LNCAP (cell line): ENCODE data around the gene INTS7.
A peak's percentile ranks its signal among the peaks of the same experiment; 100 is the strongest.

Experiments
- TF ChIP-seq, protein P1 (sequence below): fragments of 450-650 bp; IDR thresholded peaks from 2 replicates; pipeline ENCODE4 v1.5.1; 2017; ENCODE audit warnings: mild to moderate bottlenecking

INTS7 gene

DNA sequence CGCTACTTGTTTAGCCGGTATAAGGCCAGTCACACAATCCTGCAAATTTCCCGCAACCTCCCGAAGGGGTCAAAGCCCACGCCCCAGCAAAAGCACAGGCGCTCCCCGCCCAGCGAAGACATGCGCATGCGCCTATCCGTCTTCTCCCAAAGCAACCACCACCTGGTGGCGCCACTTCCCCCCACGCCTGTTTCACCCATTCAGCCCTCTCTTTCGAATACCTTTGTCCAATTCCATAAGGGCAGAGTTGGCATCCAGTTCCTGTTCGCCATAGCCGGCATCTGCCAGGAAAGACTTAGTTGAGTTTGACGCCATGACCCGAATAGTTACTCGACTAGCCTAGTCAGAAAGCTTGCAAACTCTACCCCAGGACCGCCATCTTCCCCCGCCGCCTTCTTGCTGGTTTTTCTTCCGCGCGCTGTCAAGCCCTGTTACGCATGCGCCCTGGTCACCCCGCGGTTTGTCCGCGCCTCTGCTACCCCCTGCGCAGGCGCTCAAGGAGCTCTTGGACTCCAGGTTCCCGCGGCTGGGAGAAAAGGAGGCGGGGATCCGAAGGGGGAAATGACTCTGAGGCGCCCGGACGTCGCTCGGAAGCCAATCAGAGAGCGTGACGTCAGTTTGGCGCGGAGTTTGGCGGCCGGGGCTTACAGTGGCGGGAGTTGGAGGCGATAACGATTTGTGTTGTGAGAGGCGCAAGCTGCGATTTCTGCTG, at the start of gene INTS7, which contains the start of gene DTL:
INTS7 (minus strand) TSS at position 435 of the 712 bp plus-strand sequence; CDS start at position 315, 120 bp downstream.
DTL (plus strand) TSS at position 626 of the 712 bp plus-strand sequence. CDS start 143 bp downstream, outside the sequence.
- TF ChIP-seq, protein P1, sequence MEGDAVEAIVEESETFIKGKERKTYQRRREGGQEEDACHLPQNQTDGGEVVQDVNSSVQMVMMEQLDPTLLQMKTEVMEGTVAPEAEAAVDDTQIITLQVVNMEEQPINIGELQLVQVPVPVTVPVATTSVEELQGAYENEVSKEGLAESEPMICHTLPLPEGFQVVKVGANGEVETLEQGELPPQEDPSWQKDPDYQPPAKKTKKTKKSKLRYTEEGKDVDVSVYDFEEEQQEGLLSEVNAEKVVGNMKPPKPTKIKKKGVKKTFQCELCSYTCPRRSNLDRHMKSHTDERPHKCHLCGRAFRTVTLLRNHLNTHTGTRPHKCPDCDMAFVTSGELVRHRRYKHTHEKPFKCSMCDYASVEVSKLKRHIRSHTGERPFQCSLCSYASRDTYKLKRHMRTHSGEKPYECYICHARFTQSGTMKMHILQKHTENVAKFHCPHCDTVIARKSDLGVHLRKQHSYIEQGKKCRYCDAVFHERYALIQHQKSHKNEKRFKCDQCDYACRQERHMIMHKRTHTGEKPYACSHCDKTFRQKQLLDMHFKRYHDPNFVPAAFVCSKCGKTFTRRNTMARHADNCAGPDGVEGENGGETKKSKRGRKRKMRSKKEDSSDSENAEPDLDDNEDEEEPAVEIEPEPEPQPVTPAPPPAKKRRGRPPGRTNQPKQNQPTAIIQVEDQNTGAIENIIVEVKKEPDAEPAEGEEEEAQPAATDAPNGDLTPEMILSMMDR = peak; percentile 97

DNA sequence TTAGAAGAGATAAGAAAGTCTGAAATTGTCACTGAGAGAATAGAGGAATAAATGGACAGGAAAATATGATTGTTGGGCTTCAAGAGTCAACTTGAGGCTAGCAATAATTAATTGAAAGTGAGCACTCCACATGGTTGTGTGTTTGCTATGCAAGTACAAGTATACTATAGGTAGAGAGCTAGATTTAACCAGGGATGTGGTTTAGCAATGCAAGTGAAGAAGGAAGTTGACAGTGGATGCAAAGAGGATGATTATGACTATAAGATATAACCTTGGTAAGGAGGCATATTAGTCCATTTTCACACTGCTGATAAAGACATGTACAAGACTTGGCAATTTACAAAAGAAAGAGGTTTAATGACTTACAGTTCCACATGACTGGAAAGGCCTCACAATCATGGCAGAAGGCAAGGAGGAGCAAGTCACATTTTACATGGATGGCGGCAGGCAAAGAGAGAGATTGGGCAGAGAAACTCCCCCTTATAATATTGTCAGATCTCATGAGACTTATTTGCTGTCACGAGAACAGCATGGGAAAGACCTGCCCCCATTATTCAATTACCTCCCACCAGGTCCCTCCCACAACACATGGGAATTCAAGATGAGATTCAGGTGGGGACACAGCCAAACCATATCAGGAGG, 47.5 kb upstream of the INTS7 start:
- TF ChIP-seq, protein P1 = no peak

DNA sequence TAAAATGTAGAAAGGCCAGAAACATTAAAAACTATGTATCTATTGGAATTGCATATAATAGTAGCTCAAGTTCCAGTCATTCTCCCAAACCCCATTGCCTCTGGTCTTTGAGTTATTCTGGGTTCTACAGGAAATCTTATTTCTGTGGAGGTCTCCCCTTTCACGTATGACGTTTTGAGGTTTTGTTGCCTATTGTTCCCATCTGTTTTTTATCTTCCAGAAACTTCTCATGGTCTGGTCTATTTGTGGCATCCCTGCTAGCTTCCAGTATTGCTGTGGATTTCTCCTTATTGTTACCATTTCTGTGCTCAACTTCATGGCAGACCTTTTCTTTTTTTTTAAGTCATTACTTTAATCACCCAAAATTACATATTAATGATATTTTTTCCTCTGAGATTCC, 43.5 kb upstream of the INTS7 start:
- TF ChIP-seq, protein P1 = no peak

- TF ChIP-seq, protein P1 = no peak
Measured at GRCh38 chr1:212077028-212077427, 41.7 kb upstream of the INTS7 start.

GRCh38 chr1:212074856-212075255, 39.5 kb upstream of the INTS7 start:
- TF ChIP-seq, protein P1 = no peak

- TF ChIP-seq, protein P1 = no peak
Measured at GRCh38 chr1:212074313-212074712, 39.0 kb upstream of the INTS7 start.

DNA sequence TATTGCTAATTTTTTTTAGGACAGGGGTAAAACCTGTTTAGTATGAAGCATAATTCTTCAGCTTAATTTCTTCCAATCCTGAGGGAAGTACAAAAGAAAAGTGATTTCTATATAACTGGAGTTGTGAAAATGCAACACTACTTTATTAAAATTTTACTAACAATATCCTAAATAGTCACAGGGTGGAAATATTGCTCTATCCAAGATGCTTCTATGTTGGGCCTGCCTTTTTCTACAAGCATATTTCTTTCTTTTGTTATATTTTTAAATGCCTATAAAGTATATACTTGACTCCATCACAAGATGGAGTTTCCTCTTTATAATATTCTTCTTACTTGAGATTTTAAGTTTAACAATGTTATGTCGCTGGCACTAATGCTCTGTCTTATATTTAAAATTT, 38.1 kb upstream of the INTS7 start:
- TF ChIP-seq, protein P1 = no peak
